NT2/D1 (cell line): Measurements from ENCODE around the gene RNF144B.
A peak's percentile ranks its signal among the peaks of the same experiment; 100 is the strongest.

Experiments used
- DNase-seq: peaks from one replicate; pipeline ENCODE4 v3.0.0-alpha.2; 2011; ENCODE audit warnings: low read depth, low spot score
- H3K27me3 ChIP-seq: 2 replicates; pipeline ENCODE4 v1.6.0; 2011; ENCODE audit warnings: mild to moderate bottlenecking; ENCODE audit not compliant: insufficient read length, insufficient read depth
- H3K36me3 ChIP-seq: 2 replicates; pipeline ENCODE4 v1.6.1; 2011; ENCODE audit warnings: mild to moderate bottlenecking, low read length, mixed read lengths; ENCODE audit not compliant: insufficient read depth, insufficient read length
- H3K4me1 ChIP-seq: 2 replicates; pipeline ENCODE4 v1.5.1; 2011; ENCODE audit not compliant: insufficient read depth, insufficient read length
- H3K4me3 ChIP-seq: 2 replicates; pipeline ENCODE4 v1.5.1; 2011; ENCODE audit warnings: low read depth; ENCODE audit not compliant: insufficient read length
- H3K9ac ChIP-seq: 2 replicates; pipeline ENCODE4 v1.6.0; 2011; ENCODE audit warnings: low read depth; ENCODE audit not compliant: insufficient read length
- H3K9me3 ChIP-seq: 2 replicates; pipeline ENCODE4 v1.5.1; 2011; ENCODE audit warnings: mild to moderate bottlenecking, low read length; ENCODE audit not compliant: insufficient read depth
- SUZ12 ChIP-seq: IDR thresholded peaks from 2 replicates; pipeline ENCODE4 v1.6.1; 2011; ENCODE audit not compliant: insufficient read length, insufficient read depth; ENCODE audit errors: extremely low read depth
- YY1 ChIP-seq: IDR thresholded peaks from 2 replicates; pipeline ENCODE4 v1.6.1; 2011; ENCODE audit not compliant: insufficient read length, insufficient read depth
- ZNF274 ChIP-seq: IDR thresholded peaks from 2 replicates; pipeline ENCODE4 v1.6.1; 2011; ENCODE audit warnings: mild to moderate bottlenecking, low read depth, low read length

RNF144B gene

GRCh38 chr6:18496462-18496861 is 109.3 kb downstream of the RNF144B start:
- H3K4me1 ChIP-seq: peaks cover under 1% of the 10 kb centered on the region
- DNase-seq: no peak
- H3K9me3 ChIP-seq: no peaks in the 10 kb centered on the region
- no peak overlapping the region for H3K9ac ChIP-seq
- no peaks in the 10 kb centered on the region for H3K36me3 ChIP-seq
- TF ChIP-seq YY1: no peak
- TF ChIP-seq ZNF274: no peak
- TF ChIP-seq SUZ12: no peak
- H3K4me3 ChIP-seq: no peak overlapping the region
- no peaks in the 10 kb centered on the region for H3K27me3 ChIP-seq

- Histone ChIP-seq H3K36me3 (no peaks in the 10 kb centered on the region), H3K4me1 (no peaks in the 10 kb centered on the region), H3K9ac (no peak overlapping the region), H3K4me3 (no peak overlapping the region), H3K27me3 (no peaks in the 10 kb centered on the region), H3K9me3 (no peaks in the 10 kb centered on the region)
- no peak for DNase-seq
- TF ChIP-seq ZNF274 (no peak), SUZ12 (no peak), YY1 (no peak)
These were observed 109.9 kb downstream of the RNF144B start for GRCh38 chr6:18497006-18497405.

DNA sequence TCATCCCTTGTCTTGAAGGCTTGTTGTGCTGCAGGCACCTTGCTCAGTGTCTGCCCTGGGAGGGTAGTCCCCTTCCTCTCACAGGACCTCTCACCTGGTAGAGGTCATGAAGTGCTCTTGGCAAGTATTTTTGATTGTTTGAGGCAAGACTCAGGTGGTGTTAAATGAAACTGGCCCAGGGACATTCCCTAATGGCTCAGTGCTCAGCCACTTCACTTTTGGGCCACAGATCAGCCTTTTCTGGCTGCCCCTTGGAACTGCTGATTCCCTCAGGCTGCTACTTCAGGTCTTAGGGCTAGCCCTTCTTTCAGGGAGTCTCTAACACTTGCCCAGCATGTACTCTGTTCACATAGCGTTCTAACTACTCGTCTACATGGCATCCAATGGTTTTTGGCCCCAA is 111.3 kb downstream of the RNF144B start:
- no peak overlapping the region for H3K4me3 ChIP-seq
- no peaks in the 10 kb centered on the region for H3K27me3 ChIP-seq
- TF ChIP-seq ZNF274 (no peak), YY1 (no peak), SUZ12 (no peak)
- no peaks in the 10 kb centered on the region for H3K9me3 ChIP-seq
- H3K9ac ChIP-seq: no peak overlapping the region
- no peak for DNase-seq
- no peaks in the 10 kb centered on the region for H3K4me1 ChIP-seq
- no peaks in the 10 kb centered on the region for H3K36me3 ChIP-seq

DNA sequence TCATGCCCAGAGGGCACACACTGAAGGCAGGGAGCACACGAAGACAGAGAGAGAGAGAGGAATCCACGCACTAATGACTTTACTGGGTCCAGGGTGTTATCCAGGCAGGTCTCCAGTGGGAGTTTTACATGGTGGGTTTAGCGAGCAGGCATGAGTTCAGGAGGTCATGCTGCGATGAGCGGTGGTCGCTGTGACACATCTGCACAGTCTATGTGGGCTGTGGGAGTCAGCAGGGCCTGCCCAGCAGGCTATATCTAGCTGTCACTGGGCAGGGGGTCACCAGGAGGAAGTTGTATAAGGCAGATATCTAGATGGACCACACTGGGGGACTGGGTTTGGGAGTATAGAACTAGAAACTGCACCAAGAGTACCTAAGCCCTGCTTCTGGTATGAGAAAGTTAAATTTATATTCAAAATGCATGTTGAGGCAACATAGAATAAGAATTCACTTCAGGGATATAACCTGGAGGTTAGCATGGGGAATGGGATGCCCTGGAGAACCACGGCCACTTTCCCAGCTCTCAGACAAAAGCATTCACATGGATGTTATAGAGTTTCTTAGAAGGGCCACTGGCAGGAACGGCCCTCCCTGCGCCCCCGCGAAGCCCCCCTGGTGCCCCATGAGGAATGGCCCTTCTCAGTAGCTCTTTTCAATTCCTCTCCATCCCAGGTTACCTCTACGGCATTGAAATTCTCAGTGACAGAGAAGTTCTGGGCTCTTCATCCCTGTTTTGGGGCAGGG is 113.9 kb downstream of the RNF144B start:
- DNase-seq: no peak
- H3K9ac ChIP-seq: no peak overlapping the region
- no peaks in the 10 kb centered on the region for H3K4me1 ChIP-seq
- H3K36me3 ChIP-seq: no peaks in the 10 kb centered on the region
- no peak overlapping the region for H3K4me3 ChIP-seq
- no peaks in the 10 kb centered on the region for H3K27me3 ChIP-seq
- no peaks in the 10 kb centered on the region for H3K9me3 ChIP-seq
- TF ChIP-seq YY1 (no peak), SUZ12 (no peak), ZNF274 (no peak)

DNA sequence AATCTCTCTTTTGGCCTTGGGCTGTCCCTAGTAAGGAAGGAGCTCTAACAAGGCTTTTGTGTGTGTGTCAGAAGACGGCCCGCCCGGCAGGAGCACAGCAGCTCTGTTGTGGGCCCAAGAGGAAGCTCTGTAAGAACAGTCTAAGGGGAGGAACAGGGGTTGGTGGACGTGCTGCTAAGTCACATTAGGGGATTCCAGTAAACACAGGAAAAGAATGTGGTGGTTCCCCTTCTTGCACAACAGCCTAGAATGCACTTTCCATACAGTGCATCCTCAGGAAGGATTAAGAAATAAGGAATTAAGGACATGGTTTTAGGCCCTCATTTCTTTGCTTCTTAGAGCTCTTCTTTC is 114.5 kb downstream of the RNF144B start:
- Histone ChIP-seq H3K36me3 (no peaks in the 10 kb centered on the region), H3K27me3 (no peaks in the 10 kb centered on the region), H3K9me3 (no peaks in the 10 kb centered on the region), H3K4me1 (no peaks in the 10 kb centered on the region), H3K9ac (no peak overlapping the region), H3K4me3 (no peak overlapping the region)
- TF ChIP-seq ZNF274 (no peak), SUZ12 (no peak), YY1 (no peak)
- no peak for DNase-seq

DNA sequence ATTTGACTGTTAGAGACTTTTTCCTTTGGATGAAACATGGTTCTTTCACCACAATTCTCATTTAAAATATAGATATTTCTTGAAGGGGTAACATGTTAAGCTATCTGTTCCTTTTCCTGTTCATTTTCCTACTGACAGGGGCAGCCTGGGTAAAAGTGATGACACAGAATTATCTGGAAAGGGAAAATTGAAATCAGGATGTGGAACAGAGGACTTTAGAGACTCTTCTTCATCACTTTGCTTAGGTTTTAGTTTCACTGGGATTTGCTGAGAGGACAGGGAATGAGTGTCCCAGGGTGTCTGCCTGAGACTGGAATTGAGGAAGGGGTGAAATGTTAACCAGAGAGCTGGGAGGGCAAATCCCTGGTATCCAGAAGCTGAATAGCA is 116.0 kb downstream of the RNF144B start:
- no peak overlapping the region for H3K4me3 ChIP-seq
- no peak overlapping the region for H3K9ac ChIP-seq
- no peak for DNase-seq
- H3K4me1 ChIP-seq: no peaks in the 10 kb centered on the region
- no peaks in the 10 kb centered on the region for H3K9me3 ChIP-seq
- H3K36me3 ChIP-seq: no peaks in the 10 kb centered on the region
- no peak for TF ChIP-seq YY1
- TF ChIP-seq ZNF274: no peak
- TF ChIP-seq SUZ12: no peak
- no peaks in the 10 kb centered on the region for H3K27me3 ChIP-seq

- Histone ChIP-seq H3K9me3 (no peaks in the 10 kb centered on the region), H3K4me3 (no peak overlapping the region), H3K27me3 (no peaks in the 10 kb centered on the region), H3K9ac (no peak overlapping the region), H3K4me1 (no peaks in the 10 kb centered on the region), H3K36me3 (no peaks in the 10 kb centered on the region)
- peak; percentile 55 for DNase-seq
- TF ChIP-seq YY1 (no peak), ZNF274 (no peak), SUZ12 (no peak)
These were observed 116.6 kb downstream of the RNF144B start for GRCh38 chr6:18503593-18504231.
